NCI-H146 treated with DMSO at 0.1 percent for 48 hours (cell line): ENCODE results near the gene SLC26A11.
A peak's percentile ranks its signal among the peaks of the same experiment; 100 is the strongest.
"Not testable (repeated sequence)": the region's sequence is repeated elsewhere in the genome, so short reads cannot be mapped to it uniquely, and the experiment has no call there.

Source experiments
- DNase-seq: peaks from one replicate; lab custom pipeline; 2025; ENCODE audit not compliant: unreplicated experiment; lab: John Stamatoyannopoulos, UW

The SLC26A11 gene

GRCh38 chr17:80259457-80260068 lies 39.3 kb downstream of the SLC26A11 start:
- DNase-seq: no peak

GRCh38 chr17:80260069-80260535 lies 39.9 kb downstream of the SLC26A11 start:
- DNase-seq: peak; percentile 41

GRCh38 chr17:80260791-80261158 lies 40.5 kb downstream of the SLC26A11 start, which contains the start of gene RNF213:
TSS of gene RNF213 (plus strand) at chr17:80260852. CDS start at chr17:80263682, 2,830 bp downstream.
- peak; percentile 32 for DNase-seq

GRCh38 chr17:80261159-80261894 lies 41.1 kb downstream of the SLC26A11 start:
- DNase-seq: peak; percentile 65

GRCh38 chr17:80261895-80262279 lies 41.7 kb downstream of the SLC26A11 start:
- no peak for DNase-seq

- no peak for DNase-seq
These were observed 42.1 kb downstream of the SLC26A11 start for GRCh38 chr17:80262291-80262690.

- DNase-seq: no peak
These were observed 42.6 kb downstream of the SLC26A11 start for GRCh38 chr17:80262775-80263244.

GRCh38 chr17:80263253-80264204 lies 43.3 kb downstream of the SLC26A11 start:
- no peak for DNase-seq

- no peak for DNase-seq
These were observed 44.2 kb downstream of the SLC26A11 start for GRCh38 chr17:80264205-80265075.

- DNase-seq: no peak
These were observed 45.2 kb downstream of the SLC26A11 start for GRCh38 chr17:80265205-80266068.

GRCh38 chr17:80267391-80267790 lies 47.2 kb downstream of the SLC26A11 start:
- DNase-seq: no peak

GRCh38 chr17:80268427-80268826 lies 48.2 kb downstream of the SLC26A11 start:
- DNase-seq: no peak

- DNase-seq: no peak
These were observed 49.2 kb downstream of the SLC26A11 start for GRCh38 chr17:80269405-80269807.

- DNase-seq: no peak
These were observed 49.9 kb downstream of the SLC26A11 start for GRCh38 chr17:80270104-80270503.

- peak; percentile 8 for DNase-seq
These were observed 50.6 kb downstream of the SLC26A11 start for GRCh38 chr17:80270836-80271235.

GRCh38 chr17:80272366-80272765 lies 52.1 kb downstream of the SLC26A11 start:
- DNase-seq: no peak

- DNase-seq: no peak
These were observed 54.1 kb downstream of the SLC26A11 start for GRCh38 chr17:80274331-80274730.

GRCh38 chr17:80274871-80275449 lies 54.7 kb downstream of the SLC26A11 start:
- no peak for DNase-seq

GRCh38 chr17:80275857-80276256 lies 55.6 kb downstream of the SLC26A11 start:
- not testable (repeated sequence) for DNase-seq
